ENCODE data around the gene TMEM192. TPM values are rescaled to one million over a fixed set of nuclear protein-coding genes. Genes with fewer than 3 reads are reported as not detected.
"Not testable (repeated sequence)": the region's sequence is repeated elsewhere in the genome, so short reads cannot be mapped to it uniquely, and the experiment has no call there.

The TMEM192 gene
- 6.8 and 12.0 TPM in 2 replicates for total RNA-seq

DNA sequence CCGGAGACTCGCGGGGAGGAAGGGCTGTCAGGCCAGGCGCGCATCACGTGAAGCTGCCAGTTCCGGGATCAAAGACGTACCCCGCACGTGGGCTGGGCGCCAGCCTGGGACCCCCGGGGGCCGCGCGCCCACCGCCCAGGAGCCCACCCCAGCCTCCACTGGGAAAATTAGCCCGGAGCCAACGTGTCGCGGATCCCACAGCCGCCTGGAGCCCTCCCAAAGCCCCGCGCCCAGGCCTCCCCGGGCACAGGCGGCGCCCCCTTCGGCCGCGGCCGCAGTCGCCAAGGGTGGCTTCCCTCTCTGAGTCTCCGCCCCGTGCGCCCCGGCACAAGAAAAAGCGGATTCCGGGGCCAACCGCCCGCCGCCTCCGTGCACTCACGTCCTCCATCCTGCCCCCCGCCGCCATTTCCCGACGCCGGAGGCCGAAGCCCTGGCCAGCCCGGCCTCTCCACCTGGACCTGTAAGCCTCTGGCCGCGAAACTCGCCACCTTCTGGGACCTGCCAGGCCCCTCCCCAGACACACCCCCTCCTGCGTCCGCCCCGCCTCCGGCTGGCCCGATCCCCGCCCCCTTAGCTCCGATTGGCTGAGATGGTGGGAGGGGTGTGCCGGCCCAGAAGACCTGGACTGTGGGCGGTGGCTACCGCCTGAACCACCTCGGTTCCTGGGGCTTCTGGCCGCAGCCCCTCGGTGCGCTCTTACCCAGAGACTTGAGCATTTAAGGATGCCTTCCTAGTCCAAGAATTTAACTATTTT is at the start of gene TMEM192:
Gene TMEM192 (minus strand): TSS at position 493 of the 754 bp plus-strand sequence. CDS start 87 bp downstream, at position 406.
- peak; percentile 85 to 95 for DNase-seq (ENCODE audit: low read depth in 2 of 2)

- no peak for DNase-seq (ENCODE audit: low read depth in 2 of 2)
Observed at GRCh38 chr4:165158762-165159161, 46.1 kb upstream of the TMEM192 start.

DNA sequence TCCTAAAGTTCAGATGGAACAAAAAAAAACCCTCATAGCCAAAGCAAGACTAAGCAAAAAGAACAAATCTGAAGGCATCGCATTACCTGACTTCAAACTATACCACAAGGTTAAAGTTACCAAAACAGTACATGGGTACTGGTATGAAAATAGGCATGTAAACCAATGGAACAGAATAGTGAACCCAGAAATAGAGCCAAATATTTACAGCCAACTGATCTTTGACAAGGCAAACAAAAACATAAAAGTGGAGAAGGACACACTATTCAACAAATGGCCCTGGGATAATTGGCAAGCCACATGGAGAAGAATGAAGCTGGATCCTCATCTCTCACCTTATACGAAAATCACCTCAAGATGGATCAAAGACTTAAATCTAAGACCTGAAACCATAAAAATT is 44.2 kb upstream of the TMEM192 start:
- DNase-seq (ENCODE audit: low read depth in 2 of 2), result no peak

DNA sequence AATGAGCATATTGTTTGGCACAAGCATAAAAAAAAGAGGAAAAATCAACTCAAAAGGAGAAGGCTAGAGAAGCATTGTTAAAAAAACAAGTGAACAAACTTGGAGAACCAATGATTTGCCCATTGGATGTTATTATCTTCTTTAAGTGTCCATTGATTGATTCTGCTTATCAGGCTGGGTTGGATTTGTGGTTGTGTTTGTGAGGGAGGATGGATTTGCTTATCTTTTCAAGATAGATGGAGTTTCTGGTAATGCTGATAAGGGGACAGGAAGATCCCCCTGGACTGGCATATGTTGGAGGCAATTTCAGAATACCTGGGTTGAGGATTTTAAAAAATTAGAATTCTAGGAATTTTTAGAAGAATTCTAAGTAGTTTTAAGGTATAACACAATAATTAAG is 41.8 kb upstream of the TMEM192 start:
- no peak for DNase-seq (ENCODE audit: low read depth in 2 of 2)

- no peak for DNase-seq (ENCODE audit: low read depth in 2 of 2)
Observed at GRCh38 chr4:165152527-165152926, 39.9 kb upstream of the TMEM192 start.

DNA sequence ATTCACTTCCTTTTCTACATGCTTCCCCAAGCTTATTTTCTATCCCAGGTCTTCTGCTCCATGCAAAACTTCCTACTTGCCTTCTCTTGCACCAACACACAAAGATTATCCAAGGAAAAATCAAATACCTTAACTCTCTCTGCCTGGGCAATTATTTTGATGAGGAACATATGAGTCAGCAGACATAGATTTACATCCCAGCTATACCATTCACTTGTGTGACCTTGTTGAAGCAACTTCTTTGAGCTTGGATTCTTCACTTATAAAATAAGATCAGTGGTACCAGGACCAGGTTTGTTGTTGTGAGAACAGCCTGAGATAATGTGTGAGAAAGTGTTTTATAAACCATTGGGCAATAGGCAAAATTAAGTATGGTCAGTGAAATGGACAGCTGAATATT is 39.1 kb upstream of the TMEM192 start:
- DNase-seq (ENCODE audit: low read depth in 2 of 2), result no peak

DNA sequence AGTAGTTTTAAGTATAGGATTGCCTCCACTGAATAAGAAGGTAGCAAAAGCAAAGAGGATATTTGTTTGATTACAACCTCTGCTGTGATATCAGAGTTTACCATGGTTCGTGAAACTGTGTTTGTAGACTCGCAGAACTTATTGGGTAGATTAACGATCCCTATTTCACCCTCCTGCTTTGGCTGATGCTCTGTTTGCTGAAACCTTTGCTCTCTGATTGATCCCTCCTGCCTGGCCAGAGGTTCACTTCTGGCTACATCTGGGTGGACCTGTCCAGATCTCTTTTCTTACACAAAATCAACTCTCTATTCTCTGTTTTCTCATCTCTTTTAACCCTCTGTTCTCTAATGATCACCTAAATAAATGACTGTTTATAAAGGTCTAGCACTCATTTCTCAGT is 37.9 kb upstream of the TMEM192 start:
- no peak for DNase-seq (ENCODE audit: low read depth in 2 of 2)

GRCh38 chr4:165138843-165139242 is 26.2 kb upstream of the TMEM192 start:
- DNase-seq (ENCODE audit: low read depth in 2 of 2), result no peak

GRCh38 chr4:165137205-165137604 is 24.5 kb upstream of the TMEM192 start:
- DNase-seq (ENCODE audit: low read depth in 2 of 2), result no peak

GRCh38 chr4:165136529-165136928 is 23.9 kb upstream of the TMEM192 start:
- DNase-seq (ENCODE audit: low read depth in 2 of 2), result no peak

DNA sequence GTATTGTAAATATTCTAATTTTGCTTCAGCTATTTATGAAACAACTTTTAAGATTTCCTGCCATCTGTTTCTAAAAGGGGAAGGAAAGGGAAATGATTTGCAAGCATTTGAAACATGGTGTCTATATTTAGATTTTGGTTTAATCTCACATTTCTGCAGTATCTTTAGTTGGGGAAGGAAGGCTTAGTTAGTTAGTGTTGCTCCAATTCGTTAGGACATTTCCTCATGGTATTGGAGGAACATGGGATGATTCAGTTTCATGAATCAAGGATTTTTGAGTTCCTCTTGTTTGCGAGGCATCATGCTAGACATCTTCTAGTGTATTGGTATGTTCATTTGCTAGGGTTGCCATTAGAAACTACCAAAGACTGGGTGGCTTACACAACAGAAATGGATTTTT is 20.5 kb upstream of the TMEM192 start:
- DNase-seq (ENCODE audit: low read depth in 2 of 2), result no peak

DNA sequence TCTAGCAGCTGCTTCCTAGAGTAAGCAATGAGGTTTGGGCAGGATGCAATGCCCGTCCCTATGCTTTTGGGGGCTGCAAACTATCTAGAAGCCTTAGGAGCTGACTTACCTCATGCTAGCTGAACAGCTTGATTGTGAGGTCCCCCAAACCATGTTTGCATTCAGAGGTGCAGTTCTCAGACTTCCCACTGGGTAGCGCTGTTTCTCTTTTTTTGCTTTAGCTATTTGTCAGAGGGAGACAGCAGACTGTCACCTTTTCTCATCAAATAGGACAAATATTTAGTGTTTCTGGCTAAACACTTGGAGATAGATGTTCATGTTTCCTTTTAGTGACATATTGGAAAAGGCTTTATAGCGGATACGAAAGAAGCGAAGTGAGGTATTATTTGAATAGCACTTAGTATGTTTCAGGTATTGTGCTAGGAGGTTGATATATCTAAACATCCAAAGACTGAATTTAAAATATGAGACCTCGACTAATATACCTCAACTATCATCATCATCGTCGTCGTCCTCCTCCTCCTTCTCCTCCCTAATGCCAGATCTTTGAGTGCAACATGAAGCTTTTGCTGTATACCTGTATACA is 18.7 kb upstream of the TMEM192 start:
- peak; percentile 42 to 57 for DNase-seq (ENCODE audit: low read depth in 2 of 2)

- DNase-seq (ENCODE audit: low read depth in 2 of 2), result no peak
Observed at GRCh38 chr4:165129924-165130323, 17.3 kb upstream of the TMEM192 start.

- not testable (repeated sequence) for DNase-seq (ENCODE audit: low read depth in 2 of 2)
Observed at GRCh38 chr4:165125869-165126499, 13.3 kb upstream of the TMEM192 start.

DNA sequence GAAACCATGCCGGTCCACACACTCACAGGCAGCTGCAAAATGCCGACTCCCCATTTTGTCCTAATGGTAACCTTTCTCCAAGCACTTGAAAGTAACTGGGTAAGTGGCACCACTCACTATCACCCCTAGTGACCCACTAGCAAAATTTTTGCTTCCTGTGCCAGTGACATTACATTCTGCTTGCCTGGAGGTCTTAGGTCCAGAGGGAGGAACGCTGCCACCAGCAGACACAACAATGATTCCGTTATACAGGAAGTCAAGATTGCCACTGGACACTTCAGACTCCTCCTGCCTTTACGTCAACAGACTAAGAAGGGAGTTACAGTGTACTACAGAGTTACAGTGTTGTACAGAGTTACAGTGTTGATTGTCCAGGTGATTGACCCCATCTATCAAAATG is 11.8 kb upstream of the TMEM192 start:
- no peak for DNase-seq (ENCODE audit: low read depth in 2 of 2)

DNA sequence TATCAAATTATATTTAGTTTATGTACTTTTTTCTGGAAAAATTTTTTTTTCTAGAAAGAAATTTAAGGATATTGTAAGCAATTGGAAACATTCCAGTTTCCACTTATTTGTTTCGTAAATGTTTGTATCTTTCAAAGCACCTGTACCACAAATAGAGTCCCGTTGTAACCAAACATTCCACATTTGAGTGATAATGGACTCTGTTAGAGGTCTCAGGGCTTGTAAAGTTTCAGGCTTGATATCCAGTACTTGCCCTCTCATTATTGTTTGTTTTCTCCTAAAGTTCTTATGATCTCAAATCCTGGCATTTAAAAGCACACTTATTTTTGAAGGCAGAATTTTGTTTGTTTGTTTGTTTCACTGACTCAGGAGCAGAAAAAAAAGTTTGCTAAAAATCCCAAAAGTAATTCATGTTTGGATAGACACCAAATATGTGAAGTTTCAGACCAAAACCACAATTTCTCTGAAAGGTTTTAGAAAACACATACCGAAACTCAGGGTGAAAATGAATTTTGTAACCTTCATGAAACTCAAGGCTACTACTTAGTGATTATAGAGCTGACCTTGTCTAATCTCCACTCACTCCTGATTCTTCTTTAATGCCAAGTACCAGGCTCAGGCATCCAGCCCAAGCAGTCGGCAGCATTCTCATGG is 5.7 kb upstream of the TMEM192 start:
- DNase-seq (ENCODE audit: low read depth in 2 of 2), result no peak

DNA sequence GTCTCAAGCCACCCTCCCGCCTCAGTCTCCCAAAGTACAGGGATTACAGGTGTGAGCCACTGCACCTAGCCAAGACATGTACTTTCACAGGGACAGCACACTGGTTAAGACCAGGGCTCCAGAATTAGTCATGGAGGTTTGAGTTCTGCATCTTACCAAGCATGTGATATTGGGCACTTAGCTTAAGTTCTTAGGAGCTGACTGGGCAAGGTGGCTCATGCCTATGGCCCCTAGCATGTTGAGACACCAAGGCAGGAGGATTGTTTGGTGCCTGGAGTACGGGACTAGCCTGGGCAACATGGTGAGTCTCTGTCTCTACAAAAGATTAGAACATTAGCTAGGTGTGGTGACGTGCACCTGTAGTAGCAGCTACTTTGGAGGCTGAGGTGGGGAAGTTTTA is 2.6 kb upstream of the TMEM192 start:
- DNase-seq (ENCODE audit: low read depth in 2 of 2), result no peak

GRCh38 chr4:165111906-165112367 is 723 bp downstream of the TMEM192 start:
- peak in 1 of 2 donors; percentile 12 for DNase-seq (ENCODE audit: low read depth in 2 of 2)

DNA sequence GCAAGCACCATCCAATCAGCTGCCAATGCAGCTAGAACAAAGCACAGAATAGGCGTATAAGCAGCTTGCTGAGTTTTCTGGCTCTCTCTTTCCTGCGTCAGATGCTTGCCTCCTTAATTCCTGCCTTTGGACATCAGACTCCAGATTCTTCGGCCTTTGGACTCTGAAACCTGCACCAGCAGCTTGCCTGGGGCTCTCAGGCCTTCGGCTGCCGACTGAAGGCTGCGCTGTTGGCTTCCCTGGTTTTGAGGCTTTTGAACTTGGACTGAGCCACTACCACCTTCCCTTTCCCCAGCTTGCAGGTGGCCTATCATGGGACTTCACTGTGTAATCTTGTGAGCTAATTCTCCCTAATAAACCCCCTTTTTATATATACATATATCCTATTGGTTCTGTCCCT is 6.1 kb downstream of the TMEM192 start:
- no peak for DNase-seq (ENCODE audit: low read depth in 2 of 2)

DNA sequence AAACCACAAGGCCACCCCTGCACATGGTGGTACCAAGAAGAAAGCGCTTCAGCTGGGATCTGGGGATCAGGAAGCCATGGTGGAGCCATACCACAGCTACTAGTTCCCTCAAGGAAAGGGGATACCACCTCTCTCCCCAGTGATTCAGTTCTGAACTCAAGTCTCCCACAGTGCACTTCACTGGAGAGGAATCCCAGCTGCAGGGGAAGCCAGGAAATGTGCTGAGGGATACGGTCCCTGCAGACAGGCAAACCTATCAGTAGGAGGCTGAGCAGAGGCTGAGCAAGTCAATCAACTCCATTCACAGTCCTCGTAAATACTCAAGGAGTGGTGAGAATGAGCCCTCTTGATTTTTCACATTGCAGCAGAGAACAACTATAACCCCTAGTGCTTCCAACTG is 11.0 kb downstream of the TMEM192 start:
- DNase-seq (ENCODE audit: low read depth in 2 of 2), result no peak

DNA sequence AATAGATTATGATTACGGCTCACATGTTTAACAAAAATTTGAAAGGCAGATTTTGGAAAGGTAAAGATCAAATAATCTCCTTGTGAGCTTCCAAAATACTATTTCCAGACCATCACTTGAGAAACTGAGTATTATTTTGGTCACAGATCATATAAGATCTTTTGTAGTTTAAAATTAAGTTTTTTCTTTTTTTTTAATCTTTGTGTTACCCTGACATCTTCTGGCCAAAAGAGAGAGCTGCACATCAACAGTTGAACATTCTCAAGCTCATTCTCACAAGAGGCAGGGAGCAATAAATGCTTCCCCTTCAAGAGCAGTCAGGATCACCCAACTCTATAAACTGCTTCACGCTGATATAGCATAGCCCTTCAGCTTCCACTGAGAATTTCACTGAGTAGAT is 15.9 kb downstream of the TMEM192 start:
- peak in 1 of 2 donors; percentile 35 for DNase-seq (ENCODE audit: low read depth in 2 of 2)

DNA sequence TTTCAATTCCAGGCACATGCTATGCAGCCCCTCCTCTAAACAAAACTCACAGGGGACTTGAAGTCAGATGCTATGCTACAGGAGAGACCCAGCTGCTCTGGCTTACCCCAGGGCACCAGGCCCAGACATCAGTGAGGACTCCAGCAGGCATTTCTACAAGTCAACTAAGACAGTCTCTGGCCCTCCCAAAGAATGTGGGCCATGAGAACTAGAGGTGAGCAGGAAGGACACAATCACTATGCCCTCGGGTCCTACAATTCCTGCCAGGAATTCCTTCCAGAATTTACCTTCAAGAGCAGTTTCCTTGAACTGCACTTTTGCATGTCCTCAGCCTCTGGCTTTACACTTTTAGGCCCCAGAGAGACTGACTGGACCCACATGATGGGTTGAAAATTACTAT is 17.4 kb downstream of the TMEM192 start:
- no peak for DNase-seq (ENCODE audit: low read depth in 2 of 2)

Data from dermis microvascular lymphatic vessel endothelial cell (primary cell).